ENCODE results near the gene PTH1R.

PTH1R gene

DNA sequence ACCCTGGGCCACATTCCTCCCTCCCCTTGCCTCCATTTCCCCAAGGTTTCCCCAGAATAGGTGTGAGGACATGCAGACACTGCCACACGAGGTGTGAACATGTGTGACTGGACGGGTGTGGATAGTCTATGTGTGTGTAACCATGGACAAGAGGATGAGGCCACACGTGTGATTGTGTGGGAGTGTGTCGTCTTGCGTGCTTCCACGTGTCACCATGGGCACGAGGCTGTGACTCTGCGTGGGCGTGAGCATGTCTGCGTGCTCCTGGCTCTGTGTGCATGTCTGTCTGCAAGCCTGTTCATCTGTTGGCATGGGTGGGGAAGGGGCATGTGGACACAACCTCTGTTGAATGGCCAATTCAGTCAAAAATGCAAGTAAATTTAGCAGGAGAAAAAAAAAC is 8.1 kb upstream of the PTH1R start:
- no peak for DNase-seq (ENCODE audit: low read depth in 1 of 2, low spot score in 1 of 2)
- TF ChIP-seq JUND (IDR thresholded peaks at IDR 0.05; ENCODE audit: low read depth) = no peak
- in situ Hi-C loops (cut with HindIII; ENCODE audit: low pct_unique_long_range_greater_than_20kb, low sequenced_read_pairs) = no loop called here

DNA sequence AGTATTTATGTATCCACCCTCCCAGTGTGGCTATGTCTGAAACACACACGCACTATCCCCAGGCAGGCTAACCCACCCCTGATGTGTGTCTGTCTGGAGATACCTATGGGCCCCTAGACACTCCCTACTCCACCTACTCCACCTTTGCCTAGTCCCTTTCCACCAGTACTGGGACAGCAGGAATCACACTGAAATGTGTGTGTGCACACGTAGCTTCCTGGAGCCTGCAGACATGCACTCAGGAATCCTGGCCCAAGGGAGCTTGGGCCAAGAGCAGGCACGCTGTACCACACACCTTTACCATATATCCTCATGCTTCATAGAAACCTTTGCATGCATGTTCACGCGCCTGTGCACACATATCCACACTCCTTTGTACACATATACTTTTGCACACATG is 6.9 kb upstream of the PTH1R start:
- in situ Hi-C loops (cut with HindIII; ENCODE audit: low pct_unique_long_range_greater_than_20kb, low sequenced_read_pairs) = no loop called here
- no peak for TF ChIP-seq JUND (IDR thresholded peaks at IDR 0.05; ENCODE audit: low read depth)
- DNase-seq (ENCODE audit: low read depth in 1 of 2, low spot score in 1 of 2) = no peak

- in situ Hi-C loops (cut with HindIII; ENCODE audit: low pct_unique_long_range_greater_than_20kb, low sequenced_read_pairs) = no loop called here
- TF ChIP-seq JUND (IDR thresholded peaks at IDR 0.05; ENCODE audit: low read depth) = no peak
- DNase-seq (ENCODE audit: low read depth in 1 of 2, low spot score in 1 of 2) = no peak
Measured at GRCh38 chr3:46871222-46871621, 6.3 kb upstream of the PTH1R start.

DNA sequence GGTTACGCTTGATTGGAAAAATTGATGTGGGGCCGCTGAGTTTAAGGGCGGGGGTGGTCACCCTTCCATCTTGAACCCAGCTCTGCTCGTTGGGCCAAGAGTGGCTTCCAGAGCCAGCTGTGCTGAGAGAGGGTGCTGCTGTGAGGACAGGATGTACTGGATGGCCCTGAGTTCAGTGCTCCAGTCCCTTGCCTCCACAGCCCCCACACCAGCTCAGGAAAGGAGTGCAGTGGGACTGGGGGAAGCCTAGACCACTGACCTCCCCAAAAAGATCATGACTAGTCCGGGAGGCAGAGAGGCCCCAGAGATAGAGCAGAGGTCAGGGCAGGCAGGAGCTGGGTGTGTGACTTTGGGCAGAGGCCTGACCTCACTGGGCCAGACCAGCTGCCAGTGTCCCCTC is 4.0 kb upstream of the PTH1R start:
- TF ChIP-seq JUND (IDR thresholded peaks at IDR 0.05; ENCODE audit: low read depth) = no peak
- no peak for DNase-seq (ENCODE audit: low read depth in 1 of 2, low spot score in 1 of 2)
- in situ Hi-C loops (cut with HindIII; ENCODE audit: low pct_unique_long_range_greater_than_20kb, low sequenced_read_pairs) = no loop called here

- in situ Hi-C loops (cut with HindIII; ENCODE audit: low pct_unique_long_range_greater_than_20kb, low sequenced_read_pairs) = no loop called here
- no peak for TF ChIP-seq JUND (IDR thresholded peaks at IDR 0.05; ENCODE audit: low read depth)
- DNase-seq (ENCODE audit: low read depth in 1 of 2, low spot score in 1 of 2) = no peak
Measured at GRCh38 chr3:46874430-46874829, 3.1 kb upstream of the PTH1R start.

DNA sequence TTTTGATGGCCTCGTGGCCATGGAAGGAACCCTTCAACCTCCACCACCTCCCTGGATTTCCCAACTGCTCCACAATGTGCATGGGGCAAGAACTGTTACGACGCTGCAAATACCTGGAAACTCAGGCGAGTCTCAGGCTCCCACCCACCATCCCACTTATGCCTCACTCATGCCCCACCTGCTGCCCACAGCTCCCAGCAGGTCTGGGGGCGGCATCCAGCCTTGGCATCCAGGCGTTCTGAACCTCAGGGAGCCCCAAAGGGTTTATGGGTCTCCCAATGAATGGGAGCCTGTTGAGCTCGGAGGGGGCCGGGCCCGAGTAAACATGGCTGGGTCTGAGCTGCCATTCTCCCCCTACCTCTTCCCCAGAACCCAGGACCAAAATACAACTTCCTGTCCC is 2.0 kb upstream of the PTH1R start:
- no peak for DNase-seq (ENCODE audit: low read depth in 1 of 2, low spot score in 1 of 2)
- in situ Hi-C loops (cut with HindIII; ENCODE audit: low pct_unique_long_range_greater_than_20kb, low sequenced_read_pairs) = no loop called here
- TF ChIP-seq JUND (IDR thresholded peaks at IDR 0.05; ENCODE audit: low read depth) = no peak

DNA sequence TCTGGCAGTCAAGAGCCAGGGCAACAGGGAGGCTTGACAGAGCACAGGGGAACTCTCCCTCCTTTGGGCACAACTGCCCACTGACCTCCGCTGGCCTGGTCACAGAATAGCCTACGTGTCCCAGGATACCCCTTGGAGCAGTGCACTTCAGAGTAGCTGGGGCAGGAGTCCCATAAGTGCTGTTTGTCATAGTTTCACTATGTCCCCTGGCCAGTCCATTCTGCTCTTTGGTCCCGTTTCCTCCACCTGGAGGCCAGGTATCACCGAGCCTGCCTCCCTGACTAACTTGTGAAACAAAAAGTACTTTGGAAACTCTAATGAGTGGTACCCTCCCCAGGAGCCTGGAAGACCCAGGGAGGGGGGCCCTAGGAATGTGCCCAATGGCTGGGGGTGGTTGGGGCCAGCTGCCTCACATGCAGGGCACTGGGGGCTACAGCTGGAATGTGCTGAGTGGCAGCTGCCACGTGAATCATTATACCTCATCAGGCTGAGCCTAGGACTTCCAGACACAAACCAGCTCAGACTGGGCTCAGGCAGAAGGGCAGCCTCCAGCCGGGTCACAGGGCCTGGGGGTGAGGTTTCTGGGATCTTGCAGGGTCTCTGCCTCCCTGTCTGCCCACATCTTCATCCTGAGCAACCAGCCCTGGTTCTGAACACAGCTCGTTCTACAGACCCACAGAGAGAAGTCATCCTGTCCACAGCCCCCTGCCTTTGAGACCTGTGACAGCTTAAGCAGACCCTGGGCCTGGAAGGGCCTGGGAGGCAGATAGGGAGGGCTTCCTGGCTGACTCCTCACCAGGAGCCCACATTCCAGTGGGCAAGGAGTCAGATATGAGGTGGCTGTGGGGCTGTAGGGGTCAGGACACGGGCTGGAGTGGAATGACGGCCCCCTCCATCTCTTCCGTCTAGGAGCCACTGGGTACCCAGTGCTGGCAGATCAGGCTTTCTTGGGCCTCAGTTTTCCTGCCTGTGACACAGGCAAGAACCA is 914 bp upstream of the PTH1R start:
- in situ Hi-C loops (cut with HindIII; ENCODE audit: low pct_unique_long_range_greater_than_20kb, low sequenced_read_pairs) = no loop called here
- no peak for DNase-seq (ENCODE audit: low read depth in 1 of 2, low spot score in 1 of 2)
- no peak for TF ChIP-seq JUND (IDR thresholded peaks at IDR 0.05; ENCODE audit: low read depth)

GRCh38 chr3:46878781-46879436 is 1.4 kb downstream of the PTH1R start:
- in situ Hi-C loops (cut with HindIII; ENCODE audit: low pct_unique_long_range_greater_than_20kb, low sequenced_read_pairs) = no loop called here
- TF ChIP-seq JUND (IDR thresholded peaks at IDR 0.05; ENCODE audit: low read depth) = no peak
- peak in 1 of 2 experiments; percentile 20 for DNase-seq (ENCODE audit: low read depth in 1 of 2, low spot score in 1 of 2)

- in situ Hi-C loops (cut with HindIII; ENCODE audit: low pct_unique_long_range_greater_than_20kb, low sequenced_read_pairs) = no loop called here
- DNase-seq (ENCODE audit: low read depth in 1 of 2, low spot score in 1 of 2) = no peak
- no peak for TF ChIP-seq JUND (IDR thresholded peaks at IDR 0.05; ENCODE audit: low read depth)
Measured at GRCh38 chr3:46880884-46881595, 3.5 kb downstream of the PTH1R start.

- no peak for TF ChIP-seq JUND (IDR thresholded peaks at IDR 0.05; ENCODE audit: low read depth)
- DNase-seq (ENCODE audit: low read depth in 1 of 2, low spot score in 1 of 2) = no peak
- in situ Hi-C loops (cut with HindIII; ENCODE audit: low pct_unique_long_range_greater_than_20kb, low sequenced_read_pairs) = no loop called here
Measured at GRCh38 chr3:46881596-46882376, 4.3 kb downstream of the PTH1R start.

GRCh38 chr3:46882377-46883053 is 5.0 kb downstream of the PTH1R start:
- DNase-seq (ENCODE audit: low read depth in 1 of 2, low spot score in 1 of 2) = peak in 1 of 2 experiments; percentile 7
- in situ Hi-C loops (cut with HindIII; ENCODE audit: low pct_unique_long_range_greater_than_20kb, low sequenced_read_pairs) = no loop called here
- TF ChIP-seq JUND (IDR thresholded peaks at IDR 0.05; ENCODE audit: low read depth) = no peak

Data from T47D (cell line).